Left lung (tissue), 10 donors: ENCODE results near the gene CLDN24. TPM values are rescaled to one million over a fixed set of nuclear protein-coding genes. Genes with fewer than 3 reads are reported as not detected.

Experiments used
- ATAC-seq: fragments of 200-7000 bp; cut with Tn5 transposase; one replicate; pipeline ENCODE4 v1.9.1; 2020; ENCODE audit warnings: moderate library complexity
- DNase-seq, 4 donors: peaks; one replicate each; pipeline ENCODE4 v3.0.0-alpha.2; 2013 to 2020
- H3K27ac ChIP-seq, 2 donors: fragments of 200-600 bp; sonication (generic) in 1 of 2; one replicate each; pipeline versions ENCODE4 v1.5.0 to v1.8.0; 2020 to 2021
- H3K27me3 ChIP-seq, 2 donors: fragments of 200-600 bp; sonication (generic) in 1 of 2; one replicate each; pipeline versions ENCODE4 v1.5.0 to v1.8.0; 2020 to 2021
- H3K36me3 ChIP-seq, 2 donors: fragments of 200-600 bp; sonication (generic) in 1 of 2; one replicate each; pipeline versions ENCODE4 v1.5.0 to v1.8.0; 2020 to 2021
- H3K4me1 ChIP-seq, 2 donors: fragments of 200-600 bp; one replicate each; pipeline ENCODE4 v1.8.0; 2021
- H3K4me3 ChIP-seq, 2 donors: fragments of 200-600 bp; sonication (generic) in 1 of 2; one replicate each; pipeline versions ENCODE4 v1.5.0 to v1.8.0; 2020 to 2021; ENCODE audit warnings: mild to moderate bottlenecking in 1 of 2
- H3K9me3 ChIP-seq, 2 donors: fragments of 200-600 bp; sonication (generic) in 1 of 2; one replicate each; pipeline versions ENCODE4 v1.5.0 to v1.8.0; 2020 to 2021
- intact Hi-C, 2 donors: fragments of 100-400 bp; cut with DNase I; formaldehyde crosslinking; loops; one replicate each; pipeline versions ENCODE4 v1.11.2 to v1.14.2; 2022
- polyA plus RNA-seq, 6 donors: library from polyadenylated mRNA; unstranded; fragments of 120-200 nt; gene quantifications; one replicate each; pipeline ENCODE4 v1.2.1, GENCODE V29; 2013; ENCODE audit not compliant: insufficient read length in 6 of 6
- total RNA-seq, 2 donors: library from RNA; stranded (reverse); fragmentation: NEBNext Ultra II Directional; extraction: Animal tissue kit (Norgen Biotek cat#: 25700); gene quantifications; one replicate each; pipeline ENCODE4 v1.2.1, GENCODE V29; 2021
- TF ChIP-seq, protein P1 (sequence below), 2 donors: fragments of 200-600 bp; sonication (generic) in 1 of 2; IDR thresholded peaks; one replicate each; pipeline versions ENCODE4 v1.5.0 to v1.8.0; 2021; ENCODE audit warnings: antibody characterized with exemption in 2 of 2
- donor health status: DM: no; HTN: yes; CAD: no.
- donor health status: DM: no; HTN: no; CAD: no.

Gene CLDN24
- total and polyA plus RNA-seq, 8 donors, result 0.25 to 0.53 TPM; not detected in 6

DNA sequence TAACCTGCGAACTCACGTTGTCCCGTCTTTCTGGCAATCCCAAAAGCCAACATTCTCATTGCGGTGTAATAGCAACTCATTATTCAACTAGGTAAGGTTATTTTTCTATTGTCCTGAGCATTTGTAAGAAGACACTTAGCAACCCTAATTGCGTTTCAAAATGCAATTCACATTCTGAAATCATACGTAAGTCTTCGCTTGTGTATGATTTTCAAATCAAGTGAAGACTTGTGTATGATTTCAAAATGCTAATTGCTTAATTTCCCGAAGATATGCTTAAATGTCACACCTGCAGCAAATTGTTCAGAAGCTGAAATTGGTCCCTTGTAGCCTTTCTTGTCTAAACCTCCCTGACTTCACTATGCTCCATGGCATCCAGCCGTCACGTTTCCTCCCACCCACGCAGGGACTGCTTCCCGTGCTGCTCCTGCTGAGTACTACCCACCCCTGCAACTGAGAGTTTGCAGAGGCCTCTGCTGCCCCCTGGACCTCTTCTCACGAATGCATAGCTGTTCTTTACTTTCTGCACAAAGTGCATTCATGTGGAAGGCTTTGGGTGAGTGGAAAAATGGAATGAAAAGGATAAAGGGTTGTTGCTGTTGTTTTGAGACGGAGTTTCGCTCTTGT is 40.8 kb upstream of the CLDN24 start:
- TF ChIP-seq, protein P1, sequence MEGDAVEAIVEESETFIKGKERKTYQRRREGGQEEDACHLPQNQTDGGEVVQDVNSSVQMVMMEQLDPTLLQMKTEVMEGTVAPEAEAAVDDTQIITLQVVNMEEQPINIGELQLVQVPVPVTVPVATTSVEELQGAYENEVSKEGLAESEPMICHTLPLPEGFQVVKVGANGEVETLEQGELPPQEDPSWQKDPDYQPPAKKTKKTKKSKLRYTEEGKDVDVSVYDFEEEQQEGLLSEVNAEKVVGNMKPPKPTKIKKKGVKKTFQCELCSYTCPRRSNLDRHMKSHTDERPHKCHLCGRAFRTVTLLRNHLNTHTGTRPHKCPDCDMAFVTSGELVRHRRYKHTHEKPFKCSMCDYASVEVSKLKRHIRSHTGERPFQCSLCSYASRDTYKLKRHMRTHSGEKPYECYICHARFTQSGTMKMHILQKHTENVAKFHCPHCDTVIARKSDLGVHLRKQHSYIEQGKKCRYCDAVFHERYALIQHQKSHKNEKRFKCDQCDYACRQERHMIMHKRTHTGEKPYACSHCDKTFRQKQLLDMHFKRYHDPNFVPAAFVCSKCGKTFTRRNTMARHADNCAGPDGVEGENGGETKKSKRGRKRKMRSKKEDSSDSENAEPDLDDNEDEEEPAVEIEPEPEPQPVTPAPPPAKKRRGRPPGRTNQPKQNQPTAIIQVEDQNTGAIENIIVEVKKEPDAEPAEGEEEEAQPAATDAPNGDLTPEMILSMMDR (IDR thresholded peaks at IDR 0.05), result no peak
- no peaks in the 10 kb centered on the region for H3K9me3 ChIP-seq
- no peaks in the 10 kb centered on the region for H3K27me3 ChIP-seq
- DNase-seq, result no peak
- no peaks in the 10 kb centered on the region for H3K36me3 ChIP-seq
- no peak overlapping the region for H3K27ac ChIP-seq
- intact Hi-C loops, result no loop called here
- H3K4me3 ChIP-seq, result no peak overlapping the region
- no peak for ATAC-seq
- no peaks in the 10 kb centered on the region for H3K4me1 ChIP-seq

DNA sequence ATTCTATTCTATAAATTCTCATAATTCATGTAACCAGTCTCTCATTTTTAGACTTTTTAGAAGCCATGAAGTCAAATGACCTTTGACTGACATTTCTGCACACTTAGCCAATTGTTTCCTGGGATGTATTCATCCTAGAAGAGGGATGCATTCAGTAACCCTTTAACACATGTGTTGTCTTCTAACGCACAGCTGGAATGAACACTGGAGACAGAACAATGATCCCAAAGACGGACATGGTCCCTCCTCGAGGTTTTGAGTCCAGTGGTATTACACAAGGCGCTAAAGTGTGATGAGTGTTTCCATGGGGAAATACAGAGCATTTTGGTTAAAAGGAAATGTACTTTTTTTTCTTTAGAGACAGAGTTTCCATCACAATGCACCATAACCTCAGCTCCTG is 39.8 kb upstream of the CLDN24 start:
- no peak overlapping the region for H3K4me3 ChIP-seq
- no peaks in the 10 kb centered on the region for H3K9me3 ChIP-seq
- no peaks in the 10 kb centered on the region for H3K4me1 ChIP-seq
- no peak for DNase-seq
- H3K36me3 ChIP-seq, result no peaks in the 10 kb centered on the region
- H3K27me3 ChIP-seq, result no peaks in the 10 kb centered on the region
- TF ChIP-seq, protein P1 (IDR thresholded peaks at IDR 0.05), result no peak
- H3K27ac ChIP-seq, result no peak overlapping the region
- intact Hi-C loops, result no loop called here
- ATAC-seq, result no peak

DNA sequence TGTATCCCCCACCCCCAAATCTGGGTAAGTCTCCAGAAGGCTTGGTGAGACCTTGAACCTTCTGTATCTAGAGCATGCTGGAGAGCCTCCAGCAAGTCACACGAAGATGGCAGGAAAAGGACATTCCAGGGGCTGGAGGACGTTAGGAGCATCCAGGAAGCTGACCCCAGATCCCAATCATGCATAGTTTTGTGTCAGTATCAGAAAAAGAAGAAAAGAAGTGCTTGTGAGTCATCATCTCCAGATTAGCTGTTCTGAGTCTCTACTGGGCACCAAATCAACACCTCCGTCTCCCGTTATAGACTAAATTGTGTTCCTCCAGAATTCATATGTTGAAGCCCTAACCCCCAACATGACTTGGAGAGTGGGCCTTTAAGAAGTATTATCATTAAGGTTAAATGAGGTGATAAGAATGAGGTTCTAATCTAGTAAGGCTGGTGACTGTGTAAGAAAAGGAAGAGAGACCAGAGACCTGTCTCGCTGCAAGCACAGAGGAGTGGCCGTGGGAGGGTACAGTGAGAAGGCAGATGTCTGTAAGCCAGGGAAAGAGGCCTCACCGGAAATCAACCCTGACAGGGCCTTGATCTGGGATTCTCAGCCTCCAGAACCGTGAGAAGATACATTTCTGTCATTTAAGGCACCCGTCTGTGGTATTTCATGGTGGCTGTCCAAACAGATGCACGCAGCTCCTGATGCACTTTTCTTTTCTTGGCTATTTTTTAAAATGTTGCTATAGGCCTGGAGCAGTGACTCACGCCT is 38.1 kb upstream of the CLDN24 start:
- H3K4me3 ChIP-seq, result no peak overlapping the region

DNA sequence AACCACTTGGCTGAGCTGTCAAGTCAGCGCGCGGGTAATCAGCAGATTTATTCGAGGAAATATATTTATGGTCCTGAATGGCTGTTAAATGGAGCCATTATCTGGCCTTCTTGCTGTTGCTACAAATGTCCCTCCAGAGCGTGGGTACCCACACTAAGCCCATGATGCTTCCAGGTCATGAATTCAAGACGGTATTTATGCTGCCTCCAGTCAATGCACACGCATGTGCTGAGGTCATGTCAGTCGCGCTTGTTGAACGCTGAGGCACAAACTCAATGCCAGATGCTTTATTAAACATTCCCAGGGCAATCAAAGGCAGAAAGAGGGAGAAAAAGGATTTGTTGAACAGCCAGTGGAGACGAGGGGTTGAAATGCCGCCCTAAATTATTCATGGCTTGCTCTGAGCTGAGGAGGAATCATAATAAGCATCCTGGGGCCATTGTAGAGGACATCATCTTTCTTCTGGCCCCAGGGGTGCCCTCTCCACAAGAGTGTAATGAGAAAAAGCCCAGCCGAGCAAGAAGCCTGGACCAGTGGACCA is 36.1 kb upstream of the CLDN24 start:
- no peaks in the 10 kb centered on the region for H3K4me1 ChIP-seq
- DNase-seq, result no peak
- no peaks in the 10 kb centered on the region for H3K9me3 ChIP-seq
- no peak for ATAC-seq
- H3K36me3 ChIP-seq, result no peaks in the 10 kb centered on the region
- no peak overlapping the region for H3K4me3 ChIP-seq
- TF ChIP-seq, protein P1 (IDR thresholded peaks at IDR 0.05), result no peak
- no peak overlapping the region for H3K27ac ChIP-seq
- H3K27me3 ChIP-seq, result no peaks in the 10 kb centered on the region
- intact Hi-C loops, result no loop called here

More for the DNA sequence above, 38.1 kb upstream of the CLDN24 start:
- no peak for DNase-seq
- ATAC-seq, result no peak
- TF ChIP-seq, protein P1 (IDR thresholded peaks at IDR 0.05), result no peak
- no peak overlapping the region for H3K27ac ChIP-seq
- H3K27me3 ChIP-seq, result no peaks in the 10 kb centered on the region
- intact Hi-C loops, result no loop called here
- H3K36me3 ChIP-seq, result no peaks in the 10 kb centered on the region
- no peaks in the 10 kb centered on the region for H3K4me1 ChIP-seq
- no peaks in the 10 kb centered on the region for H3K9me3 ChIP-seq

DNA sequence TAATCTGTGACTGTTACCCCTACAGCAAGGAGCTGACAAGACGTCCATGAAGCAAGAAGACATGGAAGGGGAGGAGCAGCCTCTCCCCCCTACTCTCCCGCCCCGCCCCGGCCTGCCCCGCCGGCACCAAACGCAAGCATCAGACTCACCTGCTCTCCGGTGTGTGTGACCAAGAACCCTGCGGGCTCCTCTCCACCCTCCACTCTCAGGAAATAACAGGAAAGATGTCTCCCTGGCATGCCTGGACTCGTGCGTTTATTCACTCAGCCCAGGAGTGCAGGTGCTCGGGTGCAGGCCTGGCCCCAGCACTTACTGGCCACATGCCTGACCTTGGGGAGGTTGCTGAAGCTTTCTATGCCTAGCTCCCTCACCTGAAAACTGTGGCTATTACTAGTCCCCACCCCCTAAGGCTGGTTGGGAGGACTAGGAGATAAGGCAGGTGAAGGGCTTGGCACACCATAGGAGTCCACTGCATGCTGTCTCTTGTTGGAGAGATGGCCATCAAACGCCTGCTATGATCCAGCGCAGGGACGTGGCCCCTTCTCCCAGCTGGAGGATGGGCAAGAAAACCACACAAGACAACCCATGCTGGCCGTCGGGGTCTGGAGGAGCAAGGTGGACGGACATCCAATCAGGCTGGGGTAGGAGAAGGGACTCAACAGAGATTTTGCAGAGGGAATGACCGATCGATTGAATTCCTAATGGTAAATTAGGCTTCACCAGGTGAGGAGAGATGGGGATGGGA is 34.9 kb upstream of the CLDN24 start:
- H3K4me3 ChIP-seq, result no peak overlapping the region
- TF ChIP-seq, protein P1 (IDR thresholded peaks at IDR 0.05), result no peak
- intact Hi-C loops, result no loop called here
- no peaks in the 10 kb centered on the region for H3K4me1 ChIP-seq
- DNase-seq (no peak), ATAC-seq (no peak)
- no peak overlapping the region for H3K27ac ChIP-seq
- no peaks in the 10 kb centered on the region for H3K9me3 ChIP-seq
- no peaks in the 10 kb centered on the region for H3K27me3 ChIP-seq
- H3K36me3 ChIP-seq, result no peaks in the 10 kb centered on the region
